DMS 273 (cell line): ENCODE results near the gene OR10A4.
"Not testable (repeated sequence)": the region's sequence is repeated elsewhere in the genome, so short reads cannot be mapped to it uniquely, and the experiment has no call there.

Experiments used
- DNase-seq: peaks from one replicate; lab custom pipeline; 2025; ENCODE audit not compliant: unreplicated experiment; lab: John Stamatoyannopoulos, UW

The OR10A4 gene

GRCh38 chr11:6895010-6895409 is 18.6 kb downstream of the OR10A4 start:
- no peak for DNase-seq

GRCh38 chr11:6898911-6899310 is 22.5 kb downstream of the OR10A4 start:
- DNase-seq = no peak

- DNase-seq = no peak
These were observed 24.0 kb downstream of the OR10A4 start for GRCh38 chr11:6900327-6900999.

- not testable (repeated sequence) for DNase-seq
These were observed 28.4 kb downstream of the OR10A4 start for GRCh38 chr11:6904804-6905203.

GRCh38 chr11:6911378-6911777 is 35.0 kb downstream of the OR10A4 start:
- no peak for DNase-seq

GRCh38 chr11:6911948-6912347 is 35.5 kb downstream of the OR10A4 start:
- no peak for DNase-seq

- DNase-seq = no peak
These were observed 43.3 kb downstream of the OR10A4 start for GRCh38 chr11:6919698-6920097.

GRCh38 chr11:6920702-6921101 is 44.3 kb downstream of the OR10A4 start, which contains the start of gene OR2D3:
OR2D3 (plus strand) TSS chr11:6921002; CDS start chr11:6921002, 0 bp downstream.
- no peak for DNase-seq

- DNase-seq = no peak
These were observed 48.7 kb downstream of the OR10A4 start for GRCh38 chr11:6925007-6925577.

- no peak for DNase-seq
These were observed 49.3 kb downstream of the OR10A4 start for GRCh38 chr11:6925636-6926207.

- peak; percentile 15 for DNase-seq
These were observed 50.0 kb downstream of the OR10A4 start, which contains the start of gene ZNF215 for GRCh38 chr11:6926208-6927029. ZNF215 (plus strand) TSS chr11:6926426; CDS start chr11:6932273, 5,847 bp downstream.

GRCh38 chr11:6927030-6927617 is 50.7 kb downstream of the OR10A4 start:
- no peak for DNase-seq
